MCF 10A (cell line): Measurements from ENCODE around the gene KCNA10. TPM values are rescaled to one million over a fixed set of nuclear protein-coding genes. Genes with fewer than 3 reads are reported as not detected.

Experiments
- BruUV-seq: library from RNA; stranded (reverse); fragments of 400-500 nt; replicated peaks from 2 replicates; lab custom pipeline; 2021; lab: Mats Ljungman, UMichigan
- CTCF ChIA-PET: fragments of 300-600 bp; sonication (Branson Sonifier 250); formaldehyde crosslinking; extraction: SDS; loops from one replicate; lab custom pipeline; 2021; ENCODE audit warnings: antibody characterized with exemption, inconsistent platforms; lab: Yijun Ruan, JAX
- POLR2A ChIA-PET: fragments of 300-600, 350-650 bp; sonication (Branson Sonifier 250); formaldehyde crosslinking; extraction: SDS; loops from one replicate; lab custom pipeline; 2020; ENCODE audit warnings: antibody characterized with exemption, inconsistent platforms; lab: Yijun Ruan, JAX
- DNase-seq: peaks from one replicate; pipeline ENCODE4 v3.0.0-alpha.2; 2018; ENCODE audit not compliant: unreplicated experiment
- H3K27ac Mint-ChIP-seq: one replicate; pipeline ENCODE4 v1.8.0; 2022; ENCODE audit warnings: mild to moderate bottlenecking, low read depth, mixed read lengths; ENCODE audit not compliant: unreplicated experiment
- H3K27me3 Mint-ChIP-seq: one replicate; pipeline ENCODE4 v1.8.0; 2022; ENCODE audit warnings: mixed read lengths; ENCODE audit not compliant: insufficient read depth, unreplicated experiment
- H3K36me3 Mint-ChIP-seq: one replicate; pipeline ENCODE4 v1.8.0; 2022; ENCODE audit warnings: mild to moderate bottlenecking, moderate library complexity, mixed read lengths; ENCODE audit not compliant: insufficient read depth, unreplicated experiment
- H3K4me1 Mint-ChIP-seq: one replicate; pipeline ENCODE4 v1.8.0; 2022; ENCODE audit warnings: mixed read lengths; ENCODE audit not compliant: insufficient read depth, unreplicated experiment
- H3K4me3 Mint-ChIP-seq: one replicate; pipeline ENCODE4 v1.8.0; 2022; ENCODE audit warnings: mild to moderate bottlenecking, moderate library complexity, mixed read lengths; ENCODE audit not compliant: unreplicated experiment
- H3K9me3 Mint-ChIP-seq: one replicate; pipeline ENCODE4 v1.8.0; 2022; ENCODE audit warnings: mixed read lengths; ENCODE audit not compliant: unreplicated experiment
- intact Hi-C: fragments of 100-400 bp; cut with micrococcal nuclease; formaldehyde crosslinking; loops from 2 replicates; pipeline ENCODE4 v1.14.1; 2022
- total RNA-seq: library from RNA; stranded (reverse); gene quantifications from 2 replicates; pipeline ENCODE4 v1.2.3, GENCODE V29; 2022
- TF ChIP-seq, protein P1 (sequence below): fragments of 200-600 bp; IDR thresholded peaks from one replicate; pipeline ENCODE4 v1.8.0; 2022; ENCODE audit warnings: antibody characterized with exemption, mild to moderate bottlenecking; ENCODE audit not compliant: unreplicated experiment

Gene KCNA10
- total RNA-seq, 1 experiment from 2014 or later, result not detected

DNA sequence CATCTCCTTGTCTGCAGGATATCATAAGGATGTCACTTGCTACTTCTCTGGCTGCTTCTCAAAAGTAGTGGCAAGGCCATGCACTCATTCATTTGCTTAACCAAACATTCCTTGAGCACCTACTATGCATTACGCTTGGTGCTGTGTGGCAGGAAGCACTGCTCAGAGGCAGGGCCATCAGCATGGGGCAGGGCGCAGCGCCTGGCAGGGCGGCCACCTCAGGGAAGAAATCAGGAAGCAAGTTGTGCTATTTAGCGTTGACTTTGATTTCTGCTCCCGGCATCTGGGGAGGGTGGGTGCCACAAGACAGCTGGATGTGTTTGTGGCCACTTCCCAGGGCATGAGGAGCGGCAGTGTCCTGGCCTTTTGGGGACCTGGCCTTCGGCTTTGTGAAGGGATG lies 40.1 kb downstream of the KCNA10 start:
- intact Hi-C loops, result no loop called here

GRCh38 chr1:110477967-110478640 lies 40.9 kb downstream of the KCNA10 start:
- Mint-ChIP-seq H3K4me3 (no peak overlapping the region), H3K4me1 (peaks cover 18% of the 10 kb centered on the region), H3K9me3 (no peaks in the 10 kb centered on the region), H3K27ac (no peak overlapping the region), H3K27me3 (peaks cover 15% of the 10 kb centered on the region), H3K36me3 (no peaks in the 10 kb centered on the region)
- no TSS peak for BruUV-seq
- ChIA-PET CTCF (interaction anchor here (0.6 to 12.6 kb wide), 8 partner anchors 14 to 276 kb away, joined by 3 to 123 read pairs (median 4); no protein-coding TSS in a partner anchor), POLR2A (interaction anchor here (1.2 to 1.9 kb wide), 2 partner anchors 18 to 140 kb away, joined by 3 to 5 read pairs; no protein-coding TSS in a partner anchor)
- intact Hi-C loops, result no loop called here
- DNase-seq, result no peak
- TF ChIP-seq, protein P1, sequence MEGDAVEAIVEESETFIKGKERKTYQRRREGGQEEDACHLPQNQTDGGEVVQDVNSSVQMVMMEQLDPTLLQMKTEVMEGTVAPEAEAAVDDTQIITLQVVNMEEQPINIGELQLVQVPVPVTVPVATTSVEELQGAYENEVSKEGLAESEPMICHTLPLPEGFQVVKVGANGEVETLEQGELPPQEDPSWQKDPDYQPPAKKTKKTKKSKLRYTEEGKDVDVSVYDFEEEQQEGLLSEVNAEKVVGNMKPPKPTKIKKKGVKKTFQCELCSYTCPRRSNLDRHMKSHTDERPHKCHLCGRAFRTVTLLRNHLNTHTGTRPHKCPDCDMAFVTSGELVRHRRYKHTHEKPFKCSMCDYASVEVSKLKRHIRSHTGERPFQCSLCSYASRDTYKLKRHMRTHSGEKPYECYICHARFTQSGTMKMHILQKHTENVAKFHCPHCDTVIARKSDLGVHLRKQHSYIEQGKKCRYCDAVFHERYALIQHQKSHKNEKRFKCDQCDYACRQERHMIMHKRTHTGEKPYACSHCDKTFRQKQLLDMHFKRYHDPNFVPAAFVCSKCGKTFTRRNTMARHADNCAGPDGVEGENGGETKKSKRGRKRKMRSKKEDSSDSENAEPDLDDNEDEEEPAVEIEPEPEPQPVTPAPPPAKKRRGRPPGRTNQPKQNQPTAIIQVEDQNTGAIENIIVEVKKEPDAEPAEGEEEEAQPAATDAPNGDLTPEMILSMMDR, result no peak

More for the DNA sequence above, 40.1 kb downstream of the KCNA10 start:
- no peak overlapping the region for H3K4me3 Mint-ChIP-seq
- POLR2A ChIA-PET, result no interaction called here
- CTCF ChIA-PET, result interaction anchor here (1.6 to 12.6 kb wide), 2 partner anchors 17 to 276 kb away, joined by 5 to 123 read pairs; no protein-coding TSS in a partner anchor
- no peaks in the 10 kb centered on the region for H3K9me3 Mint-ChIP-seq
- no peaks in the 10 kb centered on the region for H3K36me3 Mint-ChIP-seq
- no TSS peak for BruUV-seq
- no peak overlapping the region for H3K27ac Mint-ChIP-seq
- DNase-seq, result no peak
- H3K27me3 Mint-ChIP-seq, result peaks cover 23% of the 10 kb centered on the region
- H3K4me1 Mint-ChIP-seq, result peaks cover 18% of the 10 kb centered on the region
- TF ChIP-seq, protein P1, result no peak

DNA sequence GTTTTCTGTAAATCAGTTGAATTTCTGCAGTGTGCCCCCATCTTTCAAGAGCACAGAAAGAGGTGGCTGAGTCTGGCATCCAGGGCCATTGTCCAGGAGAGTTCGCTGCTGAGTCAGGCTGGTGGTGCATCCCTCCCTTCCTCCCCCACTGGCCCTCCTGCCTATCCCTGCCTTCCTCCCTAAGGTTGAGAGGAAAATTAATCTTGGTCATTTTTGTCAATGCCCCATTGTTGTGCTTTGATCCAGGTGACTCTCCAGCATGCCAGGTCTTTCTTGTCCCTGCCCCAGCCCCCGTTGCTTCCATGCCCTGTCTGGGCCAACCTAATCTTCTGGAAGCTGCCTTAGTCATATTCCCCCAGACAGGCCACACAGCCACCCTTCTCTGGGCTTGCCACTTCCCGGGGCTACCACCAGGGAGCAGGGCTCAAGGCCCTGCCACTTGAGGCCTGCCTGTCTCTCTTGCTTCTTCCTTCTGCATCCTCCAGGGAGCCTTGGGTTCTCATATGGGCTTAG lies 41.5 kb downstream of the KCNA10 start:
- TF ChIP-seq, protein P1, result no peak
- ChIA-PET CTCF (interaction anchor here (0.6 to 12.6 kb wide), 13 partner anchors 13 to 991 kb away, joined by 3 to 123 read pairs (median 3); no protein-coding TSS in a partner anchor), POLR2A (interaction anchor here (0.7 to 1.9 kb wide), 3 partner anchors 18 to 139 kb away, joined by 3 to 5 read pairs (median 3); no protein-coding TSS in a partner anchor)
- DNase-seq, result no peak
- intact Hi-C loops, result no loop called here
- BruUV-seq, result no TSS peak
- Mint-ChIP-seq H3K4me1 (peaks cover 18% of the 10 kb centered on the region), H3K9me3 (no peaks in the 10 kb centered on the region), H3K36me3 (no peaks in the 10 kb centered on the region), H3K27me3 (peaks cover 9% of the 10 kb centered on the region), H3K4me3 (no peak overlapping the region), H3K27ac (no peak overlapping the region)

- H3K36me3 Mint-ChIP-seq, result no peaks in the 10 kb centered on the region
- CTCF ChIA-PET, result interaction anchor here (0.6 to 12.6 kb wide), 10 partner anchors 15 to 992 kb away, joined by 3 to 123 read pairs (median 6); no protein-coding TSS in a partner anchor
- H3K9me3 Mint-ChIP-seq, result no peaks in the 10 kb centered on the region
- peak; percentile 59 for DNase-seq
- POLR2A ChIA-PET, result interaction anchor here (0.7 to 1.9 kb wide), 3 partner anchors 19 to 138 kb away, joined by 3 to 5 read pairs (median 3); no protein-coding TSS in a partner anchor
- peaks cover 5% of the 10 kb centered on the region for H3K27me3 Mint-ChIP-seq
- no peak overlapping the region for H3K4me3 Mint-ChIP-seq
- no TSS peak for BruUV-seq
- intact Hi-C loops, result no loop called here
- no peak overlapping the region for H3K27ac Mint-ChIP-seq
- H3K4me1 Mint-ChIP-seq, result peaks cover 18% of the 10 kb centered on the region
- TF ChIP-seq, protein P1, result no peak
These were observed 41.9 kb downstream of the KCNA10 start for GRCh38 chr1:110477041-110477440.
